GM12891 (cell line): ENCODE measurements around the gene BABAM2.

Source experiments
- POLR2A ChIP-seq: IDR thresholded peaks from 2 replicates; pipeline ENCODE4 v1.6.1; 2011; ENCODE audit warnings: low read depth, low read length, control low read depth
- TAF1 ChIP-seq: IDR thresholded peaks from 2 replicates; pipeline ENCODE4 v1.6.1; 2011; ENCODE audit warnings: low read depth, low read length, control low read depth

GRCh38 chr2:27993950-27994728, 103.6 kb downstream of the BABAM2 start:
- no peak for TF ChIP-seq POLR2A
- no peak for TF ChIP-seq TAF1
